OCI-M1 (cell line): ENCODE data around the gene PCDHB16.
"Not testable (repeated sequence)": the region's sequence is repeated elsewhere in the genome, so short reads cannot be mapped to it uniquely, and the experiment has no call there.

ENCODE experiments used
- DNase-seq: peaks from one replicate; lab custom pipeline; 2025; lab: John Stamatoyannopoulos, UW

PCDHB16 gene

DNA sequence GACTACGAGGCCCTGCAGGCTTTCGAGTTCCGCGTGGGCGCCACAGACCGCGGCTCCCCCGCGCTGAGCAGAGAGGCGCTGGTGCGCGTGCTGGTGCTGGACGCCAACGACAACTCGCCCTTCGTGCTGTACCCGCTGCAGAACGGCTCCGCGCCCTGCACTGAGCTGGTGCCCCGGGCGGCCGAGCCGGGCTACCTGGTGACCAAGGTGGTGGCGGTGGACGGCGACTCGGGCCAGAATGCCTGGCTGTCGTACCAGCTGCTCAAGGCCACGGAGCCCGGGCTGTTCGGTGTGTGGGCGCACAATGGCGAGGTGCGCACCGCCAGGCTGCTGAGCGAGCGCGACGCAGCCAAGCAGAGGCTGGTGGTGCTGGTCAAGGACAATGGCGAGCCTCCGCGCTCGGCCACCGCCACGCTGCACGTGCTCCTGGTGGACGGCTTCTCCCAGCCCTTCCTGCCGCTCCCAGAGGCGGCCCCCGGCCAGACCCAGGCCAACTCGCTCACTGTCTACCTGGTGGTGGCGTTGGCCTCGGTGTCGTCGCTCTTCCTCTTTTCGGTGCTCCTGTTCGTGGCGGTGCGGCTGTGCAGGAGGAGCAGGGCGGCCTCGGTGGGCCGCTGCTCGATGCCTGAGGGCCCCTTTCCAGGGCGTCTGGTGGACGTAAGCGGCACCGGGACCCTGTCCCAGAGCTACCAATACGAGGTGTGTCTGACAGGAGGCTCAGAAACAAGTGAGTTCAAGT, 2.1 kb downstream of the PCDHB16 start:
- DNase-seq: not testable (repeated sequence)

DNA sequence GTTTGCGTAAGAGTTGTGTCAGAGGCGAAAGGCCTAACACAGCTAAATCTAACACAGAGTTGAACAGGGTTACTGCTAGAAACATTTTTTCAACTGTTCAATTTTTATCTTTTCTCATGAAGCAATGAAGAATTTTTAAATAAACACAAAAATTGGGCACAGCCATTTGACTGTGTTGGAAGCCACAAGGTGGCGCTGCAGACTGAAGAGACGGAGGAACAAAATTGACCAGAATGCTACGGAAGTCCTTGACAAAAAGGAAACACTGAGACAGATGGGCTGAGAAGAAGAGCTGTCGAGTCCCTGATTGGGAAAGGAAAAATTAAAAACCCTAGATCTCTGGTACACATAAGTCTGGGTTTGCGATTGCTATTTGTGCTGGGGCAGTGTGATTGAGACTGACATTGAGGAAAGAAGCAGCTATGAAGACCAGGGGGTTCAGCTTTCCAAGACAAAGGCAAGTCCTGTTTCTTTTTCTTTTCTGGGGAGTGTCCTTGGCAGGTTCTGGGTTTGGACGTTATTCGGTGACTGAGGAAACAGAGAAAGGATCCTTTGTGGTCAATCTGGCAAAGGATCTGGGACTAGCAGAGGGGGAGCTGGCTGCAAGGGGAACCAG, 4.8 kb downstream of the PCDHB16 start, which contains the start of gene PCDHB9:
Gene PCDHB9, plus strand, starts transcription at position 265 of the 616 bp plus-strand sequence. Its CDS starts 158 bp downstream, at position 423.
- DNase-seq: peak; percentile 67

DNA sequence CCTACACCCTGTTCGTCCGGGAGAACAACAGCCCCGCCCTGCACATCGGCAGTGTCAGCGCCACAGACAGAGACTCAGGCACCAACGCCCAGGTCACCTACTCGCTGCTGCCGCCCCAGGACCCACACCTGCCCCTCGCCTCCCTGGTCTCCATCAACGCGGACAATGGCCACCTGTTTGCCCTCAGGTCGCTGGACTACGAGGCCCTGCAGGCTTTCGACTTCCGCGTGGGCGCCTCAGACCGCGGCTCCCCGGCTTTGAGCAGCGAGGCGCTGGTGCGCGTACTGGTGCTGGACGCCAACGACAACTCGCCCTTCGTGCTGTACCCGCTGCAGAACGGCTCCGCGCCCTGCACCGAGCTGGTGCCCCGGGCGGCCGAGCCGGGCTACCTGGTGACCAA, 6.5 kb downstream of the PCDHB16 start:
- DNase-seq: not testable (repeated sequence)

DNA sequence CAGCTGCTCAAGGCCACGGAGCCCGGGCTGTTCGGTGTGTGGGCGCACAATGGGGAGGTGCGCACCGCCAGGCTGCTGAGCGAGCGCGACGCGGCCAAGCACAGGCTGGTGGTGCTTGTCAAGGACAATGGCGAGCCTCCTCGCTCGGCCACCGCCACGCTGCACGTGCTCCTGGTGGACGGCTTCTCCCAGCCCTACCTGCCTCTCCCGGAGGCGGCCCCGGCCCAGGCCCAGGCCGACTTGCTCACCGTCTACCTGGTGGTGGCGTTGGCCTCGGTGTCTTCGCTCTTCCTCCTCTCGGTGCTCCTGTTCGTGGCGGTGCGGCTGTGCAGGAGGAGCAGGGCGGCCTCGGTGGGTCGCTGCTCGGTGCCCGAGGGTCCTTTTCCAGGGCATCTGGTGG, 6.9 kb downstream of the PCDHB16 start:
- DNase-seq: not testable (repeated sequence)

DNA sequence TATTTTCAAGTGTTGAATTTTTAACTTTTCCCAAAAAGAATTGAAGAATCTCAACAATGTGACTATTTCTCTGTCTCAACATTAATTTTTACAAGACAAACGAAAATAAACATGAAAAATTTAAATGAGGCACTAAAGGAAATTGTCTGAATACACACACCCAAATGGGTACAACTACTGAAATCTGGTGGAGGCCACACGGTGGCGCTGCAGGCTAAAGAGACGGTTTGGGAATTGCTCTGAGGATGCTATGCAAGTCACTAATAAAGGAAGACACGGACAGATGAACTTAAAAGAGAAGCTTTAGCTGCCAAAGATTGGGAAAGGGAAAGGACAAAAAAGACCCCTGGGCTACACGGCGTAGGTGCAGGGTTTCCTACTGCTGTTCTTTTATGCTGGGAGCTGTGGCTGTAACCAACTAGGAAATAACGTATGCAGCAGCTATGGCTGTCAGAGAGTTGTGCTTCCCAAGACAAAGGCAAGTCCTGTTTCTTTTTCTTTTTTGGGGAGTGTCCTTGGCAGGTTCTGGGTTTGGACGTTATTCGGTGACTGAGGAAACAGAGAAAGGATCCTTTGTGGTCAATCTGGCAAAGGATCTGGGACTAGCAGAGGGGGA, 10.0 kb downstream of the PCDHB16 start, which contains the start of gene PCDHB10:
Gene PCDHB10, plus strand, starts transcription at position 244 of the 616 bp plus-strand sequence. Its CDS starts 200 bp downstream, at position 444.
- DNase-seq: peak; percentile 68

DNA sequence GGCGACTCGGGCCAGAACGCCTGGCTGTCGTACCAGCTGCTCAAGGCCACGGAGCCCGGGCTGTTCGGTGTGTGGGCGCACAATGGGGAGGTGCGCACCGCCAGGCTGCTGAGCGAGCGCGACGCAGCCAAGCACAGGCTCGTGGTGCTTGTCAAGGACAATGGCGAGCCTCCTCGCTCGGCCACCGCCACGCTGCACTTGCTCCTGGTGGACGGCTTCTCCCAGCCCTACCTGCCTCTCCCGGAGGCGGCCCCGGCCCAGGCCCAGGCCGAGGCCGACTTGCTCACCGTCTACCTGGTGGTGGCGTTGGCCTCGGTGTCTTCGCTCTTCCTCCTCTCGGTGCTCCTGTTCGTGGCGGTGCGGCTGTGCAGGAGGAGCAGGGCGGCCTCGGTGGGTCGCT, 12.1 kb downstream of the PCDHB16 start:
- not testable (repeated sequence) for DNase-seq

DNA sequence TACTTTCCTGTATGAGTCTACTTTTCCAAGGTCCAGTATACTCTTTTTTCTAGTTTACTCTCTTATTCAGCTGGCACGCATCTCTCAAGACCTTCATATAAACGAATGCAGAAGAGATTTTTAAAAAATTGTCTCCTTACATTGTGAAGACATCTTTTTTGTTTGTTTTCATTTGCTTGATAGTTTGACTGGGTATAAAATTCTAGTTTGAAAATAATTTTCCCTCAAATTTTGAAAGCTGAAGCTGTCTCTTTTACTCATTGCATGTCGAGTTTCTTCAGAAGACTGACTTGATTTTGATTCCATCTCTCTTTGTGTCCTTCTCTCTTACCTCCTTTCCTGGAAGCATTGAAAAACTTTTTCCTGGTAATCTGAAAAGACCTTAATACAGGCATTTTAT, 14.2 kb downstream of the PCDHB16 start:
- no peak for DNase-seq

DNA sequence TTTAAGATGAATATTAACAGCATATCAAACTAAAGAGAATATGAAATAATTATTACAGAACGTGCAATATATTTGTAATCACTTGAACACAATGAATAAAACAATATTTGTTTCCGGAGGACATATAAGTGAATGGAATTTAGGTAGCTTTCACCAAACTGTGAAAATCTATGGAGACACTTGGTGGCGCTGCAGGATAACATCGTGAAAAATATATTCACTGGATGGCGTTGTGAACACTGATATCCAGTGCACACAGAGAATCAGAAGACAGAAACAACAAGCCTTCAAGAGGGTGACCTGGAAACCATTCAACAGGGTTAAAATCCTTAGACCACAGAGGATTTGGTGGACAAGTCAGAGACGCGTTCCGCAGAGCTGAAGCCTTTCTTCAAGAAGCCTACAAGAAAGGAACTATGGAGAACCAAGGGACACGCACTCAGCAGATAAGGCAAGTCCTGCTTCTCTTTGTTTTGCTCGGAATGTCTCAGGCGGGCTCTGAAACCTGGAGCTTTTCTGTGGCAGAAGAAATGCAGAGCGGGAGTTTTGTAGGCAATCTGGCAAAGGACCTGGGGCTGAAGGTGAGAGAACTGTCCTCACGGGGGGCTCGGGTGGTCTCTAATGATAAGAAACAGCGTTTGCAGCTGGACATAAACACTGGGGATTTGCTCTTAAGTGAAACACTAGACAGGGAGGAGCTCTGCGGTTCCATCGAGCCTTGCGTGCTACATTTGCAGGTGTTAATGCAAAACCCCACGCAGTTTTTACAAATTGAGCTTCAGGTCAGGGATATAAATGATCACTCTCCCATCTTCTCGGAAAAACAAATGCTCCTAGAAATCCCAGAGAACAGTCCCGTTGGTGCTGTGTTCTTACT, 17.4 kb downstream of the PCDHB16 start, which contains the start of gene PCDHB11:
Gene PCDHB11, plus strand, starts transcription at position 269 of the 877 bp plus-strand sequence. Its CDS starts 148 bp downstream, at position 417.
- DNase-seq: peak; percentile 59

DNA sequence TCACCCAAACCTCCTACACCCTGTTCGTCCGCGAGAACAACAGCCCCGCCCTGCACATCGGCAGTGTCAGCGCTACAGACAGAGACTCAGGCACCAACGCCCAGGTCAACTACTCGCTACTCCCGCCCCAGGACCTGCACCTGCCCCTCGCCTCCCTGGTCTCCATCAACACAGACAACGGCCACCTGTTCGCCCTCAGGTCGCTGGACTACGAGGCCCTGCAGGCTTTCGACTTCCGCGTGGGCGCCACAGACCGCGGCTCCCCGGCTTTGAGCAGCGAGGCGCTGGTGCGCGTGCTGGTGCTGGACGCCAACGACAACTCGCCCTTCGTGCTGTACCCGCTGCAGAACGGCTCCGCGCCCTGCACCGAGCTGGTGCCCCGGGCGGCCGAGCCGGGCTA, 18.9 kb downstream of the PCDHB16 start:
- not testable (repeated sequence) for DNase-seq

DNA sequence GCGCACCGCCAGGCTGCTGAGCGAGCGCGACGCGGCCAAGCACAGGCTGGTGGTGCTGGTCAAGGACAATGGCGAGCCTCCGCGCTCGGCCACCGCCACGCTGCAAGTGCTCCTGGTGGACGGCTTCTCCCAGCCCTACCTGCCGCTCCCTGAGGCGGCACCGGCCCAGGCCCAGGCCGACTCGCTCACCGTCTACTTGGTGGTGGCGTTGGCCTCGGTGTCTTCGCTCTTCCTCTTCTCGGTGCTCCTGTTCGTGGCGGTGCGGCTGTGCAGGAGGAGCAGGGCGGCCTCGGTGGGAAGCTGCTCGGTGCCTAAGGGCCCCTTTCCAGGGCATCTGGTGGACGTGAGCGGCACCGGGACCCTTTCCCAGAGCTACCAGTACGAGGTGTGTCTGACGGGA, 19.5 kb downstream of the PCDHB16 start:
- not testable (repeated sequence) for DNase-seq

DNA sequence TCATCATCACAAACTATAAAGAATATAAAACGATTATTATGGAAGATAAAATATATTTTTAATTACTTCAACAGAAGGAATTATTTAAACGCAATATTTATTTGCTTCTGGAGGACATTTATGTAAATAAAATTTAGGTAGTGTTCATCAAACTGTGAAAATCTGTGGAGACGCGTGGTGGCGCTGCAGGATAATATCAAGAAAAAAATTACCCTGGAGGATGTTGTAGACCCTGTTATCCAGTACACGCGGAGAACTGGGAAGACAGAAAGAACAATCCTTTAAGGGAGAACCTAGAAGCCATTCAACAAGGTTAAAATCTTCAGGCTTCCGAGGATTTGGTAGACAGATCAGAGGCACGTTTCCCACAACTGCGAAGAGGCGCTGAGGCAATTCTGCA, 26.3 kb downstream of the PCDHB16 start, which contains the start of gene PCDHB12:
Gene PCDHB12, plus strand, starts transcription at position 242 of the 400 bp plus-strand sequence. CDS start 189 bp downstream, outside the sequence.
- DNase-seq: peak; percentile 41

DNA sequence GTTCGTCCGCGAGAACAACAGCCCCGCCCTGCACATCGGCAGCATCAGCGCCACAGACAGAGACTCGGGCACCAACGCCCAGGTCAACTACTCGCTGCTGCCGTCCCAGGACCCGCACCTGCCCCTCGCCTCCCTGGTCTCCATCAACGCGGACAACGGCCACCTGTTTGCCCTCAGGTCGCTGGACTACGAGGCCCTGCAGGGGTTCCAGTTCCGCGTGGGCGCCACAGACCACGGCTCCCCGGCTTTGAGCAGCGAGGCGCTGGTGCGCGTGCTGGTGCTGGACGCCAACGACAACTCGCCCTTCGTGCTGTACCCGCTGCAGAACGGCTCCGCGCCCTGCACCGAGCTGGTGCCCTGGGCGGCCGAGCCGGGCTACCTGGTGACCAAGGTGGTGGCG, 28.1 kb downstream of the PCDHB16 start:
- not testable (repeated sequence) for DNase-seq

DNA sequence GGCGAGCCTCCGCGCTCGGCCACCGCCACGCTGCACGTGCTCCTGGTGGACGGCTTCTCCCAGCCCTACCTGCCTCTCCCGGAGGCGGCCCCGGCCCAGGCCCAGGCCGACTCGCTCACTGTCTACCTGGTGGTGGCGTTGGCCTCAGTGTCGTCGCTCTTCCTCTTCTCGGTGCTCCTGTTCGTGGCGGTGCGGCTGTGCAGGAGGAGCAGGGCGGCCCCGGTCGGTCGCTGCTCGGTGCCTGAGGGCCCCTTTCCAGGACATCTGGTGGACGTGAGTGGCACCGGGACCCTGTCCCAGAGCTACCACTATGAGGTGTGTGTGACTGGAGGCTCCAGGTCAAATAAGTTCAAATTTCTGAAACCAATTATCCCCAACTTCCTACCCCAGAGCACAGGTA, 28.7 kb downstream of the PCDHB16 start:
- not testable (repeated sequence) for DNase-seq

DNA sequence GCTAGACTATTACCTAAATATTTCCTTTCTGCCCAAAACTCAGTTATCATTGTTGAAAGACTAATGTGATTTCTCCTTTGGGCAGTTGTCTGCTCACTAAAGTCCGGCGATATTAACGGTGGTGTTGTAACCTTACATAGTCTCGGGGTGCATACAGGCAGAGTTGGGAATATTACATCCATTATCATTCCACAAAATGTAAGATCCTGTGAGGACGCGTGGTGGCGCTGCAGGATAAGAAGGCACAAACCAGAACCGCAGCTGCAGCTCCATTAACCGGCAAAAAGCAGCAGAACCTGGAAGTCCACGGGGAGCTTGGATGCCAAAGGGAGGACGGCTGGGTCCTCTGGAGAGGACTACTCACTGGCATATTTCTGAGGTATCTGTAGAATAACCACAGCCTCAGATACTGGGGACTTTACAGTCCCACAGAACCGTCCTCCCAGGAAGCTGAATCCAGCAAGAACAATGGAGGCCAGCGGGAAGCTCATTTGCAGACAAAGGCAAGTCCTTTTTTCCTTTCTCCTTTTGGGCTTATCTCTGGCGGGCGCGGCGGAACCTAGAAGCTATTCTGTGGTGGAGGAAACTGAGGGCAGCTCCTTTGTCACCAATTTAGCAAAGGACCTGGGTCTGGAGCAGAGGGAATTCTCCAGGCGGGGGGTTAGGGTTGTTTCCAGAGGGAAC, 31.6 kb downstream of the PCDHB16 start, which contains the start of gene PCDHB13:
Gene PCDHB13, plus strand, starts transcription at position 264 of the 684 bp plus-strand sequence. Its CDS starts 205 bp downstream, at position 469.
- DNase-seq: peak; percentile 47

DNA sequence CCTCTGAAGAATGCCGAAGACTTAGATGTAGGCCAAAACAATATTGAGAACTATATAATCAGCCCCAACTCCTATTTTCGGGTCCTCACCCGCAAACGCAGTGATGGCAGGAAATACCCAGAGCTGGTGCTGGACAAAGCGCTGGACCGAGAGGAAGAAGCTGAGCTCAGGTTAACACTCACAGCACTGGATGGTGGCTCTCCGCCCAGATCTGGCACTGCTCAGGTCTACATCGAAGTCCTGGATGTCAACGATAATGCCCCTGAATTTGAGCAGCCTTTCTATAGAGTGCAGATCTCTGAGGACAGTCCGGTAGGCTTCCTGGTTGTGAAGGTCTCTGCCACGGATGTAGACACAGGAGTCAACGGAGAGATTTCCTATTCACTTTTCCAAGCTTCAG, 32.4 kb downstream of the PCDHB16 start:
- DNase-seq: not testable (repeated sequence)

DNA sequence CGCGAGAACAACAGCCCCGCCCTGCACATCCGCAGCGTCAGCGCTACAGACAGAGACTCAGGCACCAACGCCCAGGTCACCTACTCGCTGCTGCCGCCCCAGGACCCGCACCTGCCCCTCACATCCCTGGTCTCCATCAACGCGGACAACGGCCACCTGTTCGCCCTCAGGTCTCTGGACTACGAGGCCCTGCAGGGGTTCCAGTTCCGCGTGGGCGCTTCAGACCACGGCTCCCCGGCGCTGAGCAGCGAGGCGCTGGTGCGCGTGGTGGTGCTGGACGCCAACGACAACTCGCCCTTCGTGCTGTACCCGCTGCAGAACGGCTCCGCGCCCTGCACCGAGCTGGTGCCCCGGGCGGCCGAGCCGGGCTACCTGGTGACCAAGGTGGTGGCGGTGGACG, 33.3 kb downstream of the PCDHB16 start:
- not testable (repeated sequence) for DNase-seq

DNA sequence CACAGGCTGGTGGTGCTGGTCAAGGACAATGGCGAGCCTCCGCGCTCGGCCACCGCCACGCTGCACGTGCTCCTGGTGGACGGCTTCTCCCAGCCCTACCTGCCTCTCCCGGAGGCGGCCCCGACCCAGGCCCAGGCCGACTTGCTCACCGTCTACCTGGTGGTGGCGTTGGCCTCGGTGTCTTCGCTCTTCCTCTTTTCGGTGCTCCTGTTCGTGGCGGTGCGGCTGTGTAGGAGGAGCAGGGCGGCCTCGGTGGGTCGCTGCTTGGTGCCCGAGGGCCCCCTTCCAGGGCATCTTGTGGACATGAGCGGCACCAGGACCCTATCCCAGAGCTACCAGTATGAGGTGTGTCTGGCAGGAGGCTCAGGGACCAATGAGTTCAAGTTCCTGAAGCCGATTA, 33.8 kb downstream of the PCDHB16 start:
- DNase-seq: not testable (repeated sequence)

DNA sequence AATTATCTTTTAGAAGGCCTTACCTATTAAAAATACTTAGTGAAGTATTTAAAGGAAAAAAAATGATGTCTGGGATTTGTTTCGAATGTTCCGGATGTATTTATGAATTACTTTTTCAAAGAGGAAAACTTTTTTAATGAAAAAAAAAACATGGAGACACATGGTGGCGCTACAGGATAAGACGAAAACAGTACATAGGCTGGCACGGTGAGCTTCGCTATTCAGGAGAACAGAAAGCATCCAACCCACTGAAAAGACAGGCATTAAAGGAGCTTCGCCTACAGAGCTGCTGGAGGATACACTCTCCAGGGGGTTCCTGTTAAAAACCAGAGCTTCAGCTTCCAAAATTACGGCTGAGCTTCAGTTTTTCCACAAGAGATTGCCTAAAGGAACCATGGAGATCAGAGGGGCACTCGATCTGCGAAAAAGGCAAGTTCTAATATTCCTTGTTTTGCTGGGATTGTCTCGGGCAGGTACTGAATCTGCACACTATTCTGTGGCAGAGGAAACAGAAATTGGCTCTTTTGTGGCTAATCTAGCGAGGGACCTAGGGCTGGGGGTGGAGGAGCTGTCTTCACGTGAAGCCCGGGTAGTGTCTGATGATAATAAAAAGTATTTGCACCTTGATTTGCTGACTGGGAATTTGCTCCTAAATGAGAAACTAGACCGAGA, 41.1 kb downstream of the PCDHB16 start, which contains the start of gene PCDHB14:
Gene PCDHB14, plus strand, starts transcription at position 232 of the 672 bp plus-strand sequence. Its CDS starts 163 bp downstream, at position 395.
- DNase-seq: peak; percentile 72

DNA sequence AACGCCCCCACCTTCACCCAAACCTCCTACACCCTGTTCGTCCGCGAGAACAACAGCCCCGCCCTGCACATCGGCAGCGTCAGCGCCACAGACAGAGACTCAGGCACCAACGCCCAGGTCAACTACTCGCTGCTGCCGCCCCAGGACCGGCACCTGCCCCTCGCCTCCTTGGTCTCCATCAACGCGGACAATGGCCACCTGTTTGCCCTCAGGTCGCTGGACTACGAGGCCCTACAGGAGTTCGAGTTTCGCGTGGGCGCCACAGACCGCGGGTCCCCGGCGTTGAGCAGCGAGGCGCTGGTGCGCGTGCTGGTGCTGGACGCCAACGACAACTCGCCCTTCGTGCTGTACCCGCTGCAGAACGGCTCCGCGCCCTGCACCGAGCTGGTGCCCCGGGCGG, 42.7 kb downstream of the PCDHB16 start:
- not testable (repeated sequence) for DNase-seq

DNA sequence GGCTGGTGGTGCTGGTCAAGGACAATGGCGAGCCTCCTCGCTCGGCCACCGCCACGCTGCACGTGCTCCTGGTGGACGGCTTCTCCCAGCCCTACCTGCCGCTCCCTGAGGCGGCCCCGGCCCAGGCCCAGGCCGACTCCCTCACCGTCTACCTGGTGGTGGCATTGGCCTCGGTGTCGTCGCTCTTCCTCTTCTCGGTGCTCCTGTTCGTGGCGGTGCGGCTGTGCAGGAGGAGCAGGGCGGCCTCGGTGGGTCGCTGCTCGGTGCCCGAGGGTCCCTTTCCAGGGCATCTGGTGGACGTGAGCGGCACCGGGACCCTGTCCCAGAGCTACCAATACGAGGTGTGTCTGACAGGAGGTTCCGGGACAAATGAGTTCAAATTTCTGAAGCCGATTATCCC, 43.2 kb downstream of the PCDHB16 start:
- not testable (repeated sequence) for DNase-seq
